Cardiac fibroblast (primary cell): ENCODE data around the gene SLC13A2.
A peak's percentile ranks its signal among the peaks of the same experiment; 100 is the strongest.

Experiments
- DNase-seq, 2 donors: peaks; one replicate each; pipeline versions ENCODE4 v3.0.0 to v3.0.0-alpha.2; 2010; ENCODE audit warnings: low read depth in 2 of 2
- H3K4me3 ChIP-seq, 2 donors: replicated peaks in 1 of 2; 1 replicate in 1 of 2; 2 replicates in 1 of 2; pipeline ENCODE4 v1.5.1; 2011; ENCODE audit warnings: low read depth in 2 of 2, low read length in 2 of 2, mild to moderate bottlenecking in 2 of 2, moderate library complexity in 1 of 2
- CTCF ChIP-seq: IDR thresholded peaks from one replicate; pipeline ENCODE4 v1.5.1; 2011; ENCODE audit warnings: low read depth, mild to moderate bottlenecking, low read length, inconsistent platforms

The SLC13A2 gene

GRCh38 chr17:28494445-28495188, 21.2 kb downstream of the SLC13A2 start:
- no peak overlapping the region for H3K4me3 ChIP-seq
- peak; percentile 69 to 71 for DNase-seq
- peak; percentile 94 for TF ChIP-seq CTCF

GRCh38 chr17:28495635-28496034, 22.2 kb downstream of the SLC13A2 start:
- no peak overlapping the region for H3K4me3 ChIP-seq
- TF ChIP-seq CTCF, result no peak
- no peak for DNase-seq

- no peak for TF ChIP-seq CTCF
- no peak overlapping the region for H3K4me3 ChIP-seq
- no peak for DNase-seq
Observed at GRCh38 chr17:28497931-28498330, 24.5 kb downstream of the SLC13A2 start.

- no peak for DNase-seq
- no peak overlapping the region for H3K4me3 ChIP-seq
- TF ChIP-seq CTCF, result no peak
Observed at GRCh38 chr17:28498652-28499363, 25.4 kb downstream of the SLC13A2 start.

- H3K4me3 ChIP-seq, result no peak overlapping the region
- TF ChIP-seq CTCF, result no peak
- DNase-seq, result no peak
Observed at GRCh38 chr17:28499364-28499664, 25.9 kb downstream of the SLC13A2 start.

GRCh38 chr17:28499684-28500357, 26.4 kb downstream of the SLC13A2 start:
- no peak for DNase-seq
- TF ChIP-seq CTCF, result no peak
- H3K4me3 ChIP-seq, result no peak overlapping the region
